NB4 (cell line): ENCODE results near the gene CSPG4.

Source experiments
- POLR2A ChIP-seq: IDR thresholded peaks from 2 replicates; pipeline ENCODE4 v1.6.1; 2011; ENCODE audit warnings: mild to moderate bottlenecking; ENCODE audit not compliant: insufficient read length; ENCODE audit errors: extremely low read depth
- TF ChIP-seq, protein P1 (sequence below): IDR thresholded peaks from 2 replicates; pipeline ENCODE4 v1.6.1; 2011; ENCODE audit warnings: low read depth, low read length

DNA sequence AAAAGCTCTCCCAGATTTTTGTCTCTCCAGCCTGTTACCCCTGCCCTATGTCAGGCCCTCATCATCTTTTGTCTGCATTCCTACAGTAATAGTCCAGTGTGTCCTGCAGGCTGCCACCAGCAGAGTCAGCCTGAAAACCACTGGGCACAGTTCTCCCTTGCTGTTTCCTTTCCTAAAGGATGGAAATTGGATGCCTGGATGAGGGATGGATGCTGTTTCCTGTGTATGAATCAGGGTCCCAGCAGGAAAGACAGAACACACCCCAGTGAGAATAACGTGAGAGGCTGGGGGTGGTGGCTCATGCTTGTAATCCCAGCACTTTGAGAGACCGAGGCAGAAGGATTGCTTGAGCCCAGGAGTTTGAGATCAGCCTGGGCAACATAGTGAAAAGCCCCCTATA is 68.3 kb downstream of the CSPG4 start:
- TF ChIP-seq, protein P1, sequence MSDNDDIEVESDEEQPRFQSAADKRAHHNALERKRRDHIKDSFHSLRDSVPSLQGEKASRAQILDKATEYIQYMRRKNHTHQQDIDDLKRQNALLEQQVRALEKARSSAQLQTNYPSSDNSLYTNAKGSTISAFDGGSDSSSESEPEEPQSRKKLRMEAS, result no peak
- no peak for TF ChIP-seq POLR2A
